ENCODE data around the gene GABPB1.
"Not testable (repeated sequence)": the region's sequence is repeated elsewhere in the genome, so short reads cannot be mapped to it uniquely, and the experiment has no call there.

The GABPB1 gene

DNA sequence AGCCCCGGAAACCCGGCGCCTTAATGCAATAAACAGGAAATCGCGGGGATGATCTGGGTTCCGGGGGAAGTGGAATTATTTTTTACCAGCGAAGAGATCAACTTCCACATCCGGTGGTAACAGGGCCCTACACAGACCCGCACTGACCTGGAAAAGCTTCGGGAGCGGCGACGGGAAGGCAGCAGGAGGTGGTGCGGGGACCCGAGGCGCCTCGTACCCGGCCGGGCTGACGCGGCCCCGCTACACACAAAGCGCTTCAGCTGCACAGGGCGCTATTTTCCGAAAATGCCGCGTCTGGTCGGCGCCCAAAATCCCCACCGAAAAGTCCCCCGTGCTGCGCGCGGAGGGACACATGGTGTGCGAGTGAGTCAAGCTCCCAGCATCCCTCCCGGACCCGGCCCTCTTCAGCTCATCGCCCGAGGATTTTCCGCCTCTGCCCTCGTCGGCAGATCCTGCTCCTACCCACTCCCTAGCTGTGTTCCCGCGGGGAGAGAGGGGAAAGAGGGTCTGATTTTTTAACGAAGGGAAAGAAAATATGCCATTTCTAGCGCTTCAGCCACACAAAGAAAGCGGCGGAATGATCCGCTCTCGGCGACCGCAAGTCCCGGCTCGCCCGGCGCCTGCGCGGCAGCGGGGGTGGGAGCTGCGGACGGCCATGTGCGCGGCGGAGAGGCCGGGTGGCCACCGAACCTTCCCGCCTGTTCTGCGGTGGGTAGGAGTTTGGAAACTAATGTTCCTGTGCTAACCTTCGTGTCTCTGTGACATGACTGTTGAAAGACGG, at the start of gene GABPB1:
Gene GABPB1, minus strand, starts transcription at position 361 of the 781 bp plus-strand sequence. CDS start 45,400 bp downstream, outside the sequence.
- peak; percentile 60 for DNase-seq

DNA sequence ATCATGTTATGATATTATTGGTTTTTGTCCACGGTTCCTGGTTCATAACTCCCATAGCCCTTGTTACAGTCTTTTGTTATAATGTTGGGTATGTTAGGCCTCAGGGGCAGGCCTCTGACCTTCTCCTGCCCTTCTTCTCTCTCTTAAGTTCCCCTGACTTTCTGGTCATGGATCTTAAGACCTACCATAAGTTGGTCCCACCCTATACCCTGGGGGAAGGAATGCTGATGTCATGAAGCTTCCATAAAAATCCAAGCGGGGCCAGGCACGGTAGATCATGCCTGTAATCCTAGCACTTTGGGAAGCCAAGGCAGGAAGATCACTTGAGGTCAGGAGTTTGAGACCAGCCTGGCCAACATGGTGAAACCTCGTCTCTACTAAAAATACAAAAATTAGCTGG, 36.6 kb upstream of the GABPB1 start:
- not testable (repeated sequence) for DNase-seq

DNA sequence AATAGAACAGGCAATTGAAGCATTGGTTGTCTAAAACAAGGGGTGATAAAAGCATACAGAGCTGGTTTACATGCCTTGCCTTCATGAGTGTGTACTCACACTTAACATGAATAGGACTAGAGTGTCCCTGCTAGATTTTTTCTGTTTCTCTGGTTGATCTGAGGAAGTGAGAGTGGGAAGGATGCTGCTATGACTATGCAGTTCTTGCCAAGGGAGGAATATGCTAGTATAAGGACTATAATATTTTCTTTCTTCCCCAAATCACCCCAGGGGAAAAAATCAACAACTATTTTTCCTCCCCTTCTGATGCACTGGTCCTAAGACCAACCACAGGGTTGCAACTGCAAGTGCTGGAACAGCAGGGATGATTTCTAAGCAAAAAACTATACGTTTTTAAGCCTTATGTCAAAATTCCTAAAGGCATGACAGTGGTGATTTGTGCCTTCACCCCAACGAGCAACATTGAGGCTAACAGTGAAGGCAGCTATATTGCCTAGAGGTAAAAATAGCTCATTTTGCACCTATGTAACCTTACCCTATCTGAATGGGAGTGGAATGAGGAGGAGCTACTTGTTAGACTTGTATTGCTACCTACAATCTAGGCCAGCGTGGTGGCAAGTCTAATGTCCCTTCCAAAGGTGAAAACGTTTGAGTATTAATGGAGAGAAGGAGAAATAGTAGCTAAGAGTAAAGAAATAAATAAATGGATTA, 35.7 kb upstream of the GABPB1 start:
- DNase-seq, result no peak

DNA sequence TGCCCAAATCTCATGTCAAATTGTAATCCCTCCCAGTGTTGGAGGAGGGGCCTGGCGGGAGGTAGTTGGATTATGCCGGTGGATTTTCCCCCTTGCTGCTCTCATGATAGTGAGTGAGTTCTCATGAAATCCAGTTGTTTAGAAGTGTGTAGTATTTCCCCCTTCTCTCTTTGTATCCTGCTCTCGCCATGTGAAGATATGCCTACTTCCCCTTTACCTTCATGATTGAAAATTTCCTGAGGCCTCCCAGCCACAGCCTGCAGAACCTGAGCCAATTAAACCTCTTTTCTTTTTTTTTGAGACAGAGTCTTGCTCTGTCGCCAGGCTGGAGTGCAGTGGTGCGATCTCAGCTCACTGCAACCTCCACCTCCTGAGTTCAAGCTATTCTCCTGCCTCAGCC, 27.4 kb upstream of the GABPB1 start:
- DNase-seq, result not testable (repeated sequence)

DNA sequence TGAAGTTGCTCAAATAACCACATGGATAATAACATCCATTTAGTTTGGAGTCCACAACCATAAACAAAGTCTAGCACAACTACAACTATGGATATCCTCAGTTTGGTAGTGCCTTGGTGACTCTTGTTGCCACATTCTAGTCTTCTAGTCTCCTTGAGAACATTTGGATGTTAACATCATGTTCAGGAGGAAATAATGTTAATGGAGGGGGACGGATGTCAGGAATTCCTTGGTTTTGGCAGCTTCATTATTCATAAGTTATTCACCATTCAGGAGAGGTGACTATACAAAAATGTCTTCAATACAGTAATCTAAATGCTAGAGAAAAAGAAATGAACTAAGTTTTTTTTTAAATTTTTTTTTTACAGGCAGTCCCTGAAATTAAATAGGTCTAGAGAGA, 26.4 kb upstream of the GABPB1 start:
- DNase-seq, result no peak

DNA sequence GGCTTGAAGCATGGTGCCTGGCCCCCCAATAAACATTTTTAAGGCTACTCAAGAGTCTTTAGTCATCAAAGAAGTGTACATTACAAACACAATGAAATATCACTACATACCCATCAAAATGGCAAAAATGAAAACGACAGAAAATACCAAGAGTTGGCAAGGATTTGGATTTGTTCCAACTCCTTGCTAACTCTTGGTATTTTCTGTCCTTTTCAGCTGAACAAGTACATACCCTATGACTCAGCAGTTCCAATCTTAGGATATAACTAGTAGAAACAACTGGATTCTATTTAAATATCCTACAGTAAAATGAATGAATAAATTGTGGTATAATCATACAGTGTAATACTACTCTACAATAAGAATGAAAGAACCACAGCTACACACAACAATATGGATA, 25.1 kb upstream of the GABPB1 start:
- DNase-seq, result no peak

DNA sequence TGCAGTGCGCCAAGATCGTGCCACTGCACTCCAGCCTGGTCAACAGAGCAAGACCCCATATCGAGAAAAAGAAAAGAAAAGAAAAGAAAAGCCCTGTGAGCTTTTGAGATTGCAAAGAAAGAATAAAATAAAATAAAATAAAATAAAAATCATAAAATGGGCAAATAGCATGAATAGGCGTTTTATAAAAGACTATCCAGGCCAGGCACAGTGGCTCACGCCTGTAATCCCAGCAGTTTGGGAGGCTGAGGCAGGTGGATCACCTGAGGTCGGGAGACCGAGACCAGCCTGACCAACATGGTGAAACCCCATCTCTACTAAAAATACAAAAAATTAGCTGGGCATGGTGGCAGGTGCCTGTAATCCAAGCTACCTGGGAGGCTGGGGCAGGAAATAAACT, 24.4 kb upstream of the GABPB1 start:
- DNase-seq, result not testable (repeated sequence)

DNA sequence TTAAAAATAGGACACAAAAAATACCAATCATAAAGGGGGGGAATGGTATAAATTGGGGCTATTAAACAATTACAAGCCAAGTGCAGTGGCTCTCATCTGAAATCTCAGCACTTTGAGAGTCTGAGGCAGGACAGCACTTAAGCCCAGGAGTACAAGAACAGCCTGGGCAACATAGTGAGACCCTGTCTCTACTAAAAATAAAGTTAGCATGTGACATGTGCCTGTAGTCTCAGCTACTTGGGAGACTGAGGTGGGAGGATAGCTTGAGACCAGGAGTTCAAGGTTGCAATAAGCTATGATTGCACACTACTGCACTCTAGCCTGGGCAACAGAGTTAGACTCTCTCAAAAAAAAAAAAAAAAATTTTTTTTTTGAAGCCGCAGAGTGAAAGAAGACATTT, 23.8 kb upstream of the GABPB1 start:
- DNase-seq, result no peak

DNA sequence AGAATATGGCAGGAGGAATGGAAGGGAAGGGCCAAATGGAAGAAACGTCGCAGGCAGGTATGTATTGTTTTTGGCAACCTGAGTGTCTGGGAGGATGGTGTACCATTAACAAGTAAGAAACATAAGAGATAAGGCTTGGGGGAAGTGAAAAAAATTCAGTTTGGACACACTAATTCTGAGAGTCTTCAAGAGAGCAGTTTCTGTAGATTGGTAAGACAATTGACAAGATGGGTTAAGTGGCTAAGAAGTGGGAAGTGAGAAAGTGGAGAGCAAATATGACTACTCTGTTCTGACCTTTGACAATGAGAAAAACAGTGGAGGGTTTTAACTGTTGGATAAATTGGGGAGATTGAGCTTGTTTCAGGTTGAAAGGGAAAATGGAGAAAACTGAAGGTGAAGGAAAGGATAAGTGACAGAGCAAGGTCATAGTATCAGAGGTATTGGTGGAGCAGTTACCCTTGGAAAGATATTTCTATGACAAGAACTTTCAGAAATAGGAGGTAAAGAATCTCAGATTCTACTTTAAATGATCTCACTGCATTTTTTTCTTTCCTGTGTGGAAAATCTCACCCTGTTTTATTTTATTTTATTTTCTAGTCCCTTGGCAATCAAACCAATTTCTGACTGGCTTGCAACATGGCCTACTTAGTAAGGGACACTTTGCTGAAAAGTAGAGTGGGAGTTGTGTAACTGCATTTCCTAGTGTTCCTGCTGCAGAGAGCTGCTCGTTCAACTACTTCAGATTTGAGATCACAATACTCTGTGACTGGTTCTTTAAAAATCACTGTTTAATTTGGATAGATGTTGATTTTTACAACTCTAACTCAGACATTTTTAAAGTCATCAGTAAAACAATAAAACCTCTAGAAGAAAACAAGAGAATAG, 23.1 kb upstream of the GABPB1 start:
- no peak for DNase-seq

DNA sequence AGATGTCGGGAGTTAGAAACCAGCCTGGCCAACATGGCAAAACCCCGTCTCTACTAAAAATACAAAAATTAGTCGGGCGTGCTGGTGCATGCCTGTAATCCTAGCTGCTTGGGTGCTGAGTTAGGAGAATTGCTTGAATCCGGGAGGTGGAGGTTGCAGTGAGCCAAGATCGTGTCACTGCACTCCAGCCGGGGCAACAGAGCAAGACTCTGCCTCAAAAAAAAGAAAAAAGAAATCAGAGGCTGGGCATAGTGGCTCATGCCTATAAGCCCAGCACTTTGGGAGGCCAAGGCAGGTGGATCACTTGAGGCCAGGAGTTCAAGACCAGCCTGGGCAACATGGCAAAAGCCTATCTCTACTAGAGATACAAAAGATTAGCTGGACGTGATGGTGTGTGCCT, 14.6 kb upstream of the GABPB1 start:
- not testable (repeated sequence) for DNase-seq

DNA sequence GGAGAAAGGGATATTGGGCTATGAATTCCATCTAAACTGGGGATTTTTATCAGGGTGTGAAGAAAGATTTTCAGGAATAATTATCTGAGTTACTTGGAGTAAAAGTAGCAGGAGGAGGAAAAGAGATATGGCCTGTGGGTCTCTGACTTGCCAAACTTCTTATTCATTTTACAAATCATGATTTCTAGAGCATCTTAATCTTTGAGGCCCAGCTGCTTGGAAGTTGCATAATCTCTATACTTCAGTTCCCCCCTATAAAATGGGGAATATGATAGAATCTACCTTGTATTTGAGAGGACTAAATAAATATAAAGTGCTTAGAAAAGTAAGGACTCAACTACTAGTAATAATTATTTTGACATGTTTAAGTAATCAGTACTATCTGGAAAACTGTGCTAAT, 11.0 kb upstream of the GABPB1 start:
- DNase-seq, result no peak

DNA sequence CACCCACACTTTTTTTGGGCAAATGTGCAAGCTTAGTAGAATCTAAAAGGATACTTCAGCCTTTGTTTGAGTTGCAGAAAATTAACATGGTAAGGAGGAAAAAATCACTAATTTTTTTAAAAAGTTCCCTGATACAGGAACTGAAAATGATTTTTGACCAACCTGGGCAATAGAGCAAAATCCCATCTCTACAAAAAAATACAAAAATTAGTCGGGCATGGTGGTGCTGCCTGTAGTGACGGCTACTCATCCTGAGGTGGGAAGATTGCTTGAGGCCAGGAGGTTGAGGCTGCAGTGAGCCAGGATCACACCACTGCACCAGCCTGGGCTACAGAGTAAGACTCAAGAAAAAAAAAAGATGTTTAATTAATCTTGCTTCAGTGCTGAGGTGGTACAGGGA, 10.6 kb upstream of the GABPB1 start:
- DNase-seq, result no peak

DNA sequence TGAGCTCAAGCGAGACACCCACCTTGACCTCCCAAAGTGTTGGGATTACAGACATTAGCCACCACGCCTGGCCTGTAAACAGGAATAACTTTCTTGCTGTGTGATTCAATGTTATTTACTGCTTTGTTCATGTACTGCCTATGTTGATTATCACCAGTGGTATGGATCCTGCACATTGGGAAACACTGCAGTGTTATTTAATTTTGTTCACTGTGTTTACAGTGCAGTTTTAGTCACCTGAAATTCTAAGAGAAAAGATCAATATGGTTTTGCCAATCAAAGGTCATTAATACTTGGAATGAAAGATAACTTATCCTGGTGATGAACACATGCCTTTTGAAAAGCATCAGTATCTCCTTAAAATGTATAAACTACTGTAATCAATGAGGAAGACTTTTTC, 8.6 kb upstream of the GABPB1 start:
- no peak for DNase-seq

DNA sequence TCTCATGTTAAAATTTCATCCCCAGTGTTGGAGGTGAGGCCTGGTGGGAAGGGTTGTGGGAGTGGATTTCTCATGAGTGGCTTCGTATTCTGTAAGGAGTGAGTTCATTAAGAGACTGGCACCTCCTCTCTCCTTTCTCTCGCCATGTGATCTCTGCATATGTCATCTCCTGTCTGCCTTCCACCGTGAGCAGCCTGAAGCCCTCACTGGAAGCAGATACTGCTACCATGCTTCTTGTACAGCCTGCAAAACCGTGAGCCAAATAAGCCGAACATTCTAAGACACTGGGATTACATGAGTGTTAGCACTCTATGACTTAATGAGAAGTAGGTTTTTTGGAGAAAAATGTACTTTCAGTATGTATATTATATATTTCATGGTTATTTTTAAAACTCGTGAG, 6.8 kb upstream of the GABPB1 start:
- DNase-seq, result no peak

DNA sequence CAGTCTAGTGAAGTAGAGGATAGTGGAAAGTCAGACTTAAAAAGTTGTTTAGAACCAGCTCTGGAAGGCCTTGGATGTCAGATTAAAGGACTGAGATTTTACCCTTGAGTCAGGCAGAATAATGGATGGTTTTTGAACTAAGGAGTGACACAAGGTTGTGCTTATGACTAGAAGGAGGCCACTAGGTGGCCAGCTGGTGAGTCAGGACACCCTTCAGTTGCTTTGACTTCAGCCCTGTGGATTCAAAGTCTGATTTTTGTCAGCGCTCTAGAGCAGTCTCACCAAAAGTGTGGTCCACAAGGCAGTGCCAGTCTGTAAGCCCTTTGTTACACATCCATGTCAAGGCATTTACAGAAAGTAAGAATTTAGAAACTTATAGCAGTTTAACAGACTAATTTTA, 3.8 kb upstream of the GABPB1 start:
- DNase-seq, result no peak

DNA sequence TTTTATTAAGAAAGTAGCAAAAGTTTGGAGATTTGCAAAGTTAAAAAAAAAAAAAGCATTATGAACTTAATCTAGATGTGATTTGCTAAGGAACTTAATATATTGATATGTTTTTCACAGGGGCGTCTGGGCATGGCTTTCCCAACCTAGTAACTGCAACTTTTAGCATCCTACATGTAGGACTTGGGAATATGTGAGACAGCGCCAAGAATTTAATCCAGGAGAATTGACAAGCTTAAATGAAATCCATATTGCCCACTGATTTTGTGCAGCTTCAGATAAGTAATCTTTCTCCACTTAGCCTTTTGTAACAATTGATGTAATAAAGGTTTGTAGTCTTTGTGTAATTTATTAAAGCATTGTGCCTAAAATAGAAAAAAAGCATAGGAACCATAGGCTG, 982 bp upstream of the GABPB1 start:
- no peak for DNase-seq

DNA sequence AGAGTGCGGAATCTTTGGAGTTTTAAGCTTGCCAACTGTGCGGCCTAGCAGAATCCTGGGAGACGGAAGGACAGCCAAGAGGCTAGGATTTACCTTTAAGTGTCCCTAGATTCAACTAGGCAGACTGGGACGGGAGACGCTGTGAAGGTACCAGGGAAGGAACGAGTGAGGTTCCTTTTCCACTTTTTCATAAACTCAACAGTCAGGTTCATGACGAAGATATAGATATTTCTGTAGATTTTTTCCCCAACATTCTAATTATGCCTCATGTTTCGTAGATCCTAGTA, 564 bp upstream of the GABPB1 start:
- no peak for DNase-seq

DNA sequence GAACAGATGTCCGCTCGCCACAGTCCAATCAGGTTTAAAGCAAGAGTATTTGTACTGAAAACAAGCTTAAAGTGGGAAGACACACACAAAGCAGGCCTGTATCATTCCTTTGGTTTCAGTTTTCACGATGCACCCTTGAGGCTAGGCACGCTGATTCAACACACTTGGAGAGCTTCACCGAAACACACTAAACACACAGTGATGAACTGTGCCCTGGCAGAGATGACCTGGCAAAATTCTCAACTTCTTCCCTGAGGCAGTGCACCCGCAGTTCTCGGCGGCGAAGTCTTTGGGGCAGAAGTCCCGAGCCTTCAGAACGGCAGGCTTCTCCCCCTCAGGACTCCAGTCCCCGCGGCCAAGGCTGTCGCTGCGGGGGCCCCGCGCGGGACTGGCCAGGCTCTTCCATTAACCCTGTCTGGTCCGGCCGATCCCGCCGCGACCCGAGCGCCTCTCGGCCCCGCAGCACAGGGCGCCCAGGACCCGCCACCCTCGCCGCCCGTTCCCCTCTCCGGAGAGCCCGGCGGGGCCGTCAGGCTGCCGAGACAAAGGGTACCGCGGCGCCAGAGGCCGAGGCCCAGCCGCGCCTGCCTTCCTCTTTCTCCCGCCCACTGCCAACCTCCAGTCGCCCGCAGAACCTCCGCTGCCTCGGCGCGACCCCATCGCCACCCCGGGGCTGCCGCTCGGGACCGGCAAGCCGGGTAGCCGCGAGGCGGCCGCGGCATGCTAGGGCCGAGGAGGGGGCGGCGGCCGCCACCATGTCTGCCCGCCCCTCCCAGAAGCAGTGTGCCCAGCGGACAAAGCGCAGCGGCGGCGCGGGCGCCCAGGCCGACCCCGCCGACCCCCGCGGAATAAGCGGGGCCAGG, 792 bp downstream of the GABPB1 start:
- peak; percentile 15 for DNase-seq

DNA sequence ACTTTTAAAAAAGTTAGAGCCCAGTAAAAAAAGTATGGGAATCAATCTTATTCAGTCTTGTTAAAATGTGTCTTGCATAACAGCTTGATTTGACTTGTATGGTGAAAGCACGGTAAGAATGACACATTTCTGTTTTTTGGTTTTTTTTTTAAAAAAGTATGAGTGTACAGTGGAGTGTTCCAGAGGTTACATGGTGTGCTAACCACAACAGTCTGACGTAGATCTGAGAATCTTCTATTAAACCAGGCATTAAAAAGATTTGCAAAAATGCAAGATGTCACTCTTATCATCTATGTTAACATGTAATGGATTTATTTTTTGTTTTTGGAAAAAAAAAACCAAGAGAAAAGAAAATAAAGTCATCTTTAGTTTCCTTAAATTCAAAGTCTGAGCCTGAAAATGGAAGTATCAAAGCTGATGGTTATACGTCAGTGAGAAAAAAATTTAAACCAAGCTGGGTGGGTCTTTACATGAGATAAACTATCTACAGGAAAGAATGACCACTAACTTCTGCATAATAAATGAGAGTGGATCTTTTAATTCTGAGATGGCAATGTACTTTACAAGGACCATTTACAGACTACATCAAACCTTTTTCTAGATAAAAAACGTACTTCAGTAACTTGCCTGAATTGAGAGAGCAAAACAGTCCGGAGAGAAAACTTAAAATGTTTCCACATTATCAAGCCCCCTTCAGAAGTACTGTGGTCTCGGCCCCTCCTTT, 1.6 kb downstream of the GABPB1 start:
- DNase-seq, result no peak

DNA sequence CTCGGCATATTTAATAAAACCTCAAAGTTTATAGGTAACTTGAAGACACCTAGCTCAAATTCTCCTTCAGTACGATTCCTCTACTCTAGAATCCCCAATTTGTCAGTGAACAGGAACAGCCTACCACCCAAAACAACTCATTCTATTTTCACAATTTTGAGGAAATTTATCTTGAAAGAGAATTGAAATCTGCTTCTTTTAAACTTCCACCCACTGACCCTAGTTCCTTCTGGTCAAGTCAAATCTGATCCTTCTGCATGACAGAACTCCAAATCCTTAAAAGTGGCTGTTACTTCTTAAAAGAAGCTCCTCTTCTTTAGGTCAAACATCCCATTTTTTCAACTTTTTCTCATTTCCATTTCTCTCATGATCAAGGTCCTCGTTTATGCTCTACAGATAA, 4.4 kb downstream of the GABPB1 start:
- DNase-seq, result no peak

DNA sequence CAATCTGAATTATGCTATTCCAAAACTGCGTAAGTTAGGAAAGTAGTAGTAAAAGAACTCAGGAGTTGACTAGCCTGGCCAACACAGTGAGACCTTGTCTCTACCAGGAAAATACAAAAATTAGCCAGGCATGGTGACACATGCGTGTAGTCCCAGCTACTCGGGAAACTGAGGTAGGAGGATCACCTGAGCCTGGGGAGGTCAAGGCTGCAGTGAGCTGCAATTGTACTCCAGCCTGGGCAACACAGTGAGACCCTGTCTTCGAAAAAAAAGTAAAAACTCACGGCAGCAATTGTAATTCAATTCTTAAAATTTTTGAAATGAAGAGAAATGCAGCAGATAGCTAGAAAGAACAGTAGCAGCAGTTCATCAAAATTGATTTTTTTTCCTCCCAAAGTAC, 9.7 kb downstream of the GABPB1 start:
- DNase-seq, result no peak

DNA sequence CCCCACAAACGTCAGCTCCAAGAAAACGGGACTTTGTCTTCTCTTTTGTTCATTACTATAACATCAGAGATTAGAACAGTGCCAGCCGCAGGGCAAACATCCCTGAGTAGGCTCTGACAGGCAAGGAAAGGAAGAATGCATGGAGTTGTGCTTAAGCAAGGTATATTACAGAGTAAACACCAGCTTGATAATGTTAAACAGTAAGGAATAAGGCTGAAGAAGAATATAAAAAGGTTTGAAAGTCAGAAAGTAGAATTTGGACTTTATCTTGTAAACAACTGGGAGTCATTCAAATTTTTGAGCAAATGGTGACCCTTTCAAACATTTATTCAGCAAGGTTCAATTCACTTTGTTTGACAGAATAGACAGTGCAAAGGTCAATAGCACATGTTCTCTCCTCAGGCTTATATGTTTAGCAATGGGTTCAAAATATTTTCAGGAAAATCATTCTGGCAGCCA, 11.0 kb downstream of the GABPB1 start:
- no peak for DNase-seq

Data from GF-D8 (cell line).